ENCODE results near the gene ATP5PO.
"Not testable (repeated sequence)": the region's sequence is repeated elsewhere in the genome, so short reads cannot be mapped to it uniquely, and the experiment has no call there.

DNA sequence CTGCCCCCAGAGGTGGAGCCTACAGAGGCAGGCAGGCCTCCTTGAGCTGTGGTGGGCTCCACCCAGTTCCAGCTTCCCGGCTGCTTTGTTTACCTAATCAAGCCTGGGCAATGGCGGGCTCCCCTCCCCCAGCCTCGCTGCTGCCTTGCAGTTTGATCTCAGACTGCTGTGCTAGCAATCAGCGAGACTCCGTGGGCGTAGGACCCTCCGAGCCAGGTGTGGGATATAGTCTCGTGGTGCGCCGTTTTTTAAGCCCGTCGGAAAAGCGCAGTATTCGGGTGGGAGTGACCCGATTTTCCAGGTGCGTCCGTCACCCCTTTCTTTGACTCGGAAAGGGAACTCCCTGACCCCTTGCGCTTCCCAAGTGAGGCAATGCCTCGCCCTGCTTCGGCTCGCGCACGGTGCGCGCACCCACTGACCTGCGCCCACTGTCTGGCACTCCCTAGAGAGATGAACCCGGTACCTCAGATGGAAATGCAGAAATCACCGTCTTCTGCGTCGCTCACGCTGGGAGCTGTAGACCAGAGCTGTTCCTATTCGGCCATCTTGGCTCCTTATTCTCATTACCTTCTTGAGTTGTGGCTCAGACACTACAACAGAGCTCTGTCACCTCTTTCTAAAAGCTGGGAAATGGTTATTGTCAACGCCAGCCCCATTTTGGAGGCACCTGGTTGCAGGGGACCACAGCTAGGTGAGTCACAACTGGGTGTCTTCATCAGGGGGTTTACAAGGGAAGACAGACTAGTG lies 15.6 kb upstream of the ATP5PO start:
- TF ChIP-seq, protein P1, sequence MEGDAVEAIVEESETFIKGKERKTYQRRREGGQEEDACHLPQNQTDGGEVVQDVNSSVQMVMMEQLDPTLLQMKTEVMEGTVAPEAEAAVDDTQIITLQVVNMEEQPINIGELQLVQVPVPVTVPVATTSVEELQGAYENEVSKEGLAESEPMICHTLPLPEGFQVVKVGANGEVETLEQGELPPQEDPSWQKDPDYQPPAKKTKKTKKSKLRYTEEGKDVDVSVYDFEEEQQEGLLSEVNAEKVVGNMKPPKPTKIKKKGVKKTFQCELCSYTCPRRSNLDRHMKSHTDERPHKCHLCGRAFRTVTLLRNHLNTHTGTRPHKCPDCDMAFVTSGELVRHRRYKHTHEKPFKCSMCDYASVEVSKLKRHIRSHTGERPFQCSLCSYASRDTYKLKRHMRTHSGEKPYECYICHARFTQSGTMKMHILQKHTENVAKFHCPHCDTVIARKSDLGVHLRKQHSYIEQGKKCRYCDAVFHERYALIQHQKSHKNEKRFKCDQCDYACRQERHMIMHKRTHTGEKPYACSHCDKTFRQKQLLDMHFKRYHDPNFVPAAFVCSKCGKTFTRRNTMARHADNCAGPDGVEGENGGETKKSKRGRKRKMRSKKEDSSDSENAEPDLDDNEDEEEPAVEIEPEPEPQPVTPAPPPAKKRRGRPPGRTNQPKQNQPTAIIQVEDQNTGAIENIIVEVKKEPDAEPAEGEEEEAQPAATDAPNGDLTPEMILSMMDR (IDR thresholded peaks at IDR 0.05; ENCODE audit: low read depth, low read length, poor library complexity, severe bottlenecking): not testable (repeated sequence)
- not testable (repeated sequence) for TF ChIP-seq EZH2phosphoT487 (IDR thresholded peaks at IDR 0.05; ENCODE audit: borderline replicate concordance, low read length)

All from DOHH2 (cell line).